ENCODE results near the gene CHTF18. TPM values are rescaled to one million over a fixed set of nuclear protein-coding genes. Genes with fewer than 3 reads are reported as not detected.

CHTF18 gene
- total RNA-seq, 2 experiments from 2014 or later = 125 to 139 TPM

DNA sequence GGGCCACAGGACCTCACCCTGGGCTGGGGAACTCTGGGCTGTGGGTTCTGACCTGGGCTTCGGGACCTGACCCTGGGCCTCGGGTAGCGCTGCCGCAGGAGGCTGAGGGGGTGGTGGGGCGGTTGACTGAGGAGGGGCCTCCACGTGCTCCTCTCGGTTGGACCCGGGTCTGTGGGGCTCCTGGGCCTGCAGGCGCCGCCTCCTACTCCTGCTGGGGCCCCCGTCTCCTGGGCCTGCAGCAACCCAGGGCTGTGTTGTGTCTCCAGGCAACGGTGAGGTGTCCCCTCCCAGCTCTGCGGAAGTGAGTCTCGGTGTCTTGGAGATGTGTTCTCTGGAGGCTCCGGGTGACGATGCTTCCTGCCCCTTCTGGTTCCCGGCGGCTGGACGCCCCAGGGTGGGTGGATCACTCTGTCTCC, 53.6 kb downstream of the CHTF18 start:
- Mint-ChIP-seq H3K36me3 (no peaks in the 10 kb centered on the region), H3K27me3 (no peaks in the 10 kb centered on the region), H3K4me1 (no peaks in the 10 kb centered on the region), H3K27ac (no peak overlapping the region), H3K4me3 (no peak overlapping the region), H3K9me3 (ENCODE audit: low read depth) (peaks cover 2% of the 10 kb centered on the region)
- CTCF ChIA-PET = no interaction called here
- no peak for DNase-seq
- no peak for ATAC-seq

DNA sequence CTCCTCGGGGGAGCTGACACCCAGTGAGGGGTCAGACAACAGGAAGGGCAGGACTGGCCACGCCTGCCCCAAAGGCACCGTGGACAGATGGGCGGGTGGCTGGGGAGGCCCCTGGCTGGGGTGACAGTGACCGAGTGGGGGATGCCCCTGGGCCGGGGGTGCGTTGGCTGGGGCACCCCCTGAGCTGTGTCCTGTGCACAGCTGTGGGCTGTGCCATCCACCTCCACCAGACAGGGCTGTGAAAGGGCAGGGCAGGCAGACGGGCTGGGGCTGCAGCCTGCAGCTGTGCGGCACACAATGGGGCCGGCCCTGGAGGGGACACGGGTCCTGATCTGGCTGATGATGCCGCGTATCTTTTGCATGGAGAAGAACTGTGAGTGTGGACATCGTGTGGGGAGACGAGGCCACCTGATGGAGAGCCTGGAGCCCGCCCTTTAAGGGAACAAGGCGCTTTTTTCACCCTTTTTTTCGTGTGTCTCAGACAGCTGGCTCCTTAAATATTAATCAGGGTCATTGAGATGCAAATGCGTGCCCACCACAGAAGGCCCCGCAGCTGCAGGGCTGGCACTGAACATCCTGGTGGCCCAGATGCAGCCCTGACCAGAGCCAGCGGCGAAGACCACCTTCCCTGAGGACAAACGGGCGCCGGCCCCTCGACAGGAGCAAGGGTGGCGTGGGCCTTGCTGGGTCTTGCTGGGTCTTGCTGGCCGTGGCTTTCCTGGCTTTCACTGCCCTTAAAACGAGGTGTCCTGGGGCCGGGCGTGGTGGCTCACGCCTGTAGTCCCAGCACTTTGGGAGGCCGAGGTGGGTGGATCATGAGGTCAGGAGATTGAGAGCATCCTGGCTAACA, 54.5 kb downstream of the CHTF18 start:
- H3K4me3 Mint-ChIP-seq = no peak overlapping the region
- DNase-seq (no peak), ATAC-seq (no peak)
- peaks cover 2% of the 10 kb centered on the region for H3K9me3 Mint-ChIP-seq (ENCODE audit: low read depth)
- CTCF ChIA-PET = no interaction called here
- no peaks in the 10 kb centered on the region for H3K4me1 Mint-ChIP-seq
- H3K36me3 Mint-ChIP-seq = no peaks in the 10 kb centered on the region
- no peak overlapping the region for H3K27ac Mint-ChIP-seq
- no peaks in the 10 kb centered on the region for H3K27me3 Mint-ChIP-seq

DNA sequence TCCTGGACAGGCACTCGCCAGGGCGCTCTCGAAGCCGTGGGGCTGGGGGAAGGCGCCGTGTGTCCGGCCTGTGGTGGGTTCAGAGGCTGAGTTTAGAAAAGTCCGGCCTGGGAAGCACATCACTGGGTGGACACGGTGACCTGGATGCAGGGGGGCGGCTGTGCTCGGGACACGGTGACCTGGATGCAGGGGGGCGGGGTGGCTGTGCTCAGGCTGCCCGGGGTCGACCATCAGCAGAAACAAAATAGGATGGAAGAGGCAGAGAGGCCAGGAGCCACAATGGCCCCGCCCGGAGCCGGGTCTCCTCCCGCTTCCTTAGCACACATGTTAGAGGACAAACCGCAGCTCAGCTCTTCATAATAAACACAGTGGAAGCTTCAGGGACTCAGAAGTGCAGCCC, 55.4 kb downstream of the CHTF18 start:
- CTCF ChIA-PET = no interaction called here
- Mint-ChIP-seq H3K4me3 (no peak overlapping the region), H3K27me3 (no peaks in the 10 kb centered on the region), H3K4me1 (no peaks in the 10 kb centered on the region), H3K36me3 (no peaks in the 10 kb centered on the region), H3K27ac (no peak overlapping the region), H3K9me3 (ENCODE audit: low read depth) (peaks cover 2% of the 10 kb centered on the region)
- ATAC-seq = no peak
- DNase-seq = no peak

- Mint-ChIP-seq H3K4me1 (no peaks in the 10 kb centered on the region), H3K27ac (no peak overlapping the region), H3K4me3 (no peak overlapping the region), H3K36me3 (no peaks in the 10 kb centered on the region), H3K27me3 (no peaks in the 10 kb centered on the region), H3K9me3 (ENCODE audit: low read depth) (peaks cover 4% of the 10 kb centered on the region)
- DNase-seq = no peak
- CTCF ChIA-PET = no interaction called here
- no peak for ATAC-seq
Measured at GRCh38 chr16:844638-845350, 56.4 kb downstream of the CHTF18 start.

DNA sequence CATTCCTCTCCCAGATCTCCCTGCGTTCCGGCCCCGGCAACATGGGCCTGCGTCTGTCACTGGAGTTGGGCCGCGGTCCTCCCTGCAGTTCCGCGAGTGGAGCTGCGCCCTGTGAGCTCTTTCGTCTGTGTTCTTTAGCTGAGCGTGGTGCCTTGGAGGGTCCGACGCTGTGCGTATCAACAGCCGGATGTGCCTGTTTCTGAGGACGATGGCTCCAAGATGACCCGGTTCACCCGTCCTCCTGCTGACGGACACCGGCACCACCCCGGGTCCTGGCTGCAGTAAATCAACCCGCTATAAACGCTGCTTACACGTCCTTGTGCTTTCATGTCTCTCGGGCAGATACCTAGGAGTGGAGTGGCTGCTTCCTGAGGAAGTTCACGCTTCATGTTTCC, 56.9 kb downstream of the CHTF18 start:
- peaks cover 9% of the 10 kb centered on the region for H3K9me3 Mint-ChIP-seq (ENCODE audit: low read depth)
- no peak overlapping the region for H3K27ac Mint-ChIP-seq
- H3K4me3 Mint-ChIP-seq = no peak overlapping the region
- DNase-seq (no peak), ATAC-seq (no peak)
- no peaks in the 10 kb centered on the region for H3K4me1 Mint-ChIP-seq
- H3K27me3 Mint-ChIP-seq = no peaks in the 10 kb centered on the region
- H3K36me3 Mint-ChIP-seq = no peaks in the 10 kb centered on the region
- CTCF ChIA-PET = no interaction called here

- peaks cover 16% of the 10 kb centered on the region for H3K9me3 Mint-ChIP-seq (ENCODE audit: low read depth)
- no peaks in the 10 kb centered on the region for H3K4me1 Mint-ChIP-seq
- no peak for DNase-seq
- no peak overlapping the region for H3K4me3 Mint-ChIP-seq
- no peak for ATAC-seq
- no peaks in the 10 kb centered on the region for H3K36me3 Mint-ChIP-seq
- CTCF ChIA-PET = no interaction called here
- H3K27ac Mint-ChIP-seq = no peak overlapping the region
- no peaks in the 10 kb centered on the region for H3K27me3 Mint-ChIP-seq
Measured at GRCh38 chr16:847151-847550, 58.7 kb downstream of the CHTF18 start.

Small RNAs within 50 kb of the gene (microRNA-seq; reads per million reads assigned to microRNA genes)
- gene MIR662 = not detected

Other genes starting within 250 kb of the CHTF18 start
- not detected for gene PRR35, start 228.2 kb upstream of the CHTF18 start, total RNA-seq
- 1 to 10 TPM in 1 of 2 experiments, under 1 TPM in 1; 0.94 to 1.2 TPM for gene NHLRC4, start 221.6 kb upstream of the CHTF18 start, total RNA-seq
- 10 to 100 TPM; 38.8 to 41.0 TPM for gene PIGQ, start 218.7 kb upstream of the CHTF18 start, total RNA-seq
- 10 to 100 TPM; 13.3 to 14.0 TPM for gene RAB40C, start 198.6 kb upstream of the CHTF18 start, total RNA-seq
- gene WFIKKN1, start 157.6 kb upstream of the CHTF18 start, total RNA-seq = under 1 TPM; 0.12 to 0.23 TPM
- gene METTL26, start 152.3 kb upstream of the CHTF18 start, total RNA-seq = 10 to 100 TPM; 86.7 to 92.6 TPM
- gene MCRIP2, start 146.8 kb upstream of the CHTF18 start, total RNA-seq = 10 to 100 TPM; 42.5 to 47.3 TPM
- 100 to 1,000 TPM in 1 of 2 experiments, 10 to 100 TPM in 1; 74.7 to 108 TPM for gene WDR90, start 139.3 kb upstream of the CHTF18 start, total RNA-seq
- gene RHOT2, start 120.5 kb upstream of the CHTF18 start, total RNA-seq = 100 to 1,000 TPM; 134 to 168 TPM
- under 1 TPM; 0.37 to 0.79 TPM for gene RHBDL1, start 112.9 kb upstream of the CHTF18 start, total RNA-seq
- 10 to 100 TPM; 84.2 to 87.1 TPM for gene STUB1, start 108.2 kb upstream of the CHTF18 start, total RNA-seq
- 10 to 100 TPM; 30.5 to 37.1 TPM for gene JMJD8, start 104.3 kb upstream of the CHTF18 start, total RNA-seq
- 10 to 100 TPM; 18.9 to 19.4 TPM for gene WDR24, start 98.2 kb upstream of the CHTF18 start, total RNA-seq
- gene FBXL16, start 82.8 kb upstream of the CHTF18 start, total RNA-seq = 1 to 10 TPM; 4.2 to 7.5 TPM
- 10 to 100 TPM in 1 of 2 experiments, 1 to 10 TPM in 1; 9.8 to 14.0 TPM for gene METRN, start 73.5 kb upstream of the CHTF18 start, total RNA-seq
- 10 to 100 TPM; 14.8 to 21.1 TPM for gene ANTKMT, start 67.5 kb upstream of the CHTF18 start, total RNA-seq
- 1 to 10 TPM; 2.5 to 2.9 TPM for gene CCDC78, start 62.2 kb upstream of the CHTF18 start, total RNA-seq
- gene HAGHL, start 61.5 kb upstream of the CHTF18 start, total RNA-seq = 10 to 100 TPM; 13.0 to 14.3 TPM
- 10 to 100 TPM; 34.8 to 37.0 TPM for gene CIAO3, start 47.6 kb upstream of the CHTF18 start, total RNA-seq
- gene MSLN, start 27.9 kb upstream of the CHTF18 start, total RNA-seq = not detected
- gene RPUSD1, start 239 bp upstream of the CHTF18 start, total RNA-seq = 10 to 100 TPM; 27.8 to 38.0 TPM
- gene GNG13, start 12.1 kb downstream of the CHTF18 start, total RNA-seq = not detected
- gene LMF1, start 182.4 kb downstream of the CHTF18 start, total RNA-seq = 10 to 100 TPM; 11.4 to 29.6 TPM
- under 1 TPM; 0.12 to 0.16 TPM for gene SOX8, start 193.2 kb downstream of the CHTF18 start, total RNA-seq